HepG2 (cell line): ENCODE results near the gene SAP25. TPM values are rescaled to one million over a fixed set of nuclear protein-coding genes. Genes with fewer than 3 reads are reported as not detected.

Source experiments
- CBFB ChIP-seq: sonication (generic); formaldehyde crosslinking; IDR thresholded peaks from 2 replicates; pipeline ENCODE4 v1.4.0; 2020; ENCODE audit warnings: missing genetic modification reagents
- CEBPG ChIP-seq: IDR thresholded peaks from 2 replicates; pipeline ENCODE4 v1.6.1; 2016
- EEA1 ChIP-seq: sonication (generic); formaldehyde crosslinking; IDR thresholded peaks from 2 replicates; pipeline ENCODE4 v1.5.1; 2020; ENCODE audit warnings: mild to moderate bottlenecking, missing genetic modification reagents, borderline replicate concordance
- HCFC1 ChIP-seq: fragments of 150-350 bp; IDR thresholded peaks from 2 replicates; pipeline ENCODE4 v1.6.1; 2014; ENCODE audit warnings: low read depth, low read length
- IKZF1 ChIP-seq: fragments of 450-650 bp; IDR thresholded peaks from 2 replicates; pipeline ENCODE4 v1.7.1; 2016
- MATR3 ChIP-seq: sonication (generic); formaldehyde crosslinking; IDR thresholded peaks from 2 replicates; pipeline ENCODE4 v1.4.0; 2020; ENCODE audit warnings: missing genetic modification reagents
- MLLT10 ChIP-seq: sonication (generic); formaldehyde crosslinking; IDR thresholded peaks from 2 replicates; pipeline ENCODE4 v1.4.0; 2020; ENCODE audit warnings: missing genetic modification reagents
- NFE2L1 ChIP-seq: sonication (generic); formaldehyde crosslinking; IDR thresholded peaks from 2 replicates; pipeline ENCODE4 v1.4.0; 2020; ENCODE audit warnings: missing genetic modification reagents, mild to moderate bottlenecking, borderline replicate concordance
- NFIB ChIP-seq: sonication (generic); formaldehyde crosslinking; IDR thresholded peaks from 2 replicates; pipeline ENCODE4 v1.9.0; 2021; ENCODE audit warnings: missing genetic modification reagents, mild to moderate bottlenecking, borderline replicate concordance
- NFIC ChIP-seq: IDR thresholded peaks from 2 replicates; pipeline ENCODE4 v1.6.1; 2012; ENCODE audit warnings: mild to moderate bottlenecking, low read length, inconsistent platforms
- POLR2A ChIP-seq, 2 experiments: IDR thresholded peaks; 2 replicates each; pipeline ENCODE4 v1.6.1; 2011; ENCODE audit warnings: low read depth in 2 of 2, low read length in 2 of 2, mild to moderate bottlenecking in 1 of 2, moderate library complexity in 1 of 2; ENCODE audit not compliant: insufficient read depth in 1 of 2
- RBM22 ChIP-seq: fragments of 200-400 bp; formaldehyde crosslinking; optimal IDR thresholded peaks from 2 replicates; pipeline ENCODE3; 2017; ENCODE audit warnings: mild to moderate bottlenecking, low read length, moderate library complexity
- SIN3B ChIP-seq: fragments of 150-350 bp; IDR thresholded peaks from 2 replicates; pipeline ENCODE4 v1.6.1; 2014; ENCODE audit warnings: low read length
- TP53 ChIP-seq: sonication (generic); formaldehyde crosslinking; conservative IDR thresholded peaks from 2 replicates; pipeline ENCODE4 v1.4.0; 2020; ENCODE audit warnings: missing genetic modification reagents
- XBP1 ChIP-seq: sonication (generic); formaldehyde crosslinking; IDR thresholded peaks from 2 replicates; pipeline ENCODE4 v1.5.0; 2020; ENCODE audit warnings: missing genetic modification reagents
- YY1 ChIP-seq: IDR thresholded peaks from 2 replicates; pipeline ENCODE4 v1.6.1; 2011; ENCODE audit warnings: low read length, low read depth, moderate library complexity, mild to moderate bottlenecking; ENCODE audit not compliant: insufficient read depth, insufficient replicate concordance
- ZKSCAN1 ChIP-seq: fragments of 150-350 bp; IDR thresholded peaks from 2 replicates; pipeline ENCODE4 v1.6.1; 2014; ENCODE audit warnings: low read length
- ZNF12 ChIP-seq: sonication (generic); formaldehyde crosslinking; IDR thresholded peaks from 2 replicates; pipeline ENCODE4 v1.5.0; 2020; ENCODE audit warnings: missing genetic modification reagents
- ZNF331 ChIP-seq: sonication (generic); formaldehyde crosslinking; IDR thresholded peaks from 2 replicates; pipeline ENCODE4 v1.4.0; 2020; ENCODE audit warnings: missing genetic modification reagents
- ZNF441 ChIP-seq: sonication (generic); formaldehyde crosslinking; IDR thresholded peaks from 2 replicates; pipeline ENCODE4 v1.7.0; 2021; ENCODE audit warnings: missing genetic modification reagents, borderline replicate concordance
- ZNF772 ChIP-seq: sonication (generic); formaldehyde crosslinking; IDR thresholded peaks from 2 replicates; pipeline ENCODE4 v1.5.0; 2020; ENCODE audit warnings: mild to moderate bottlenecking, missing genetic modification reagents
- ZNF792 ChIP-seq: IDR thresholded peaks from 2 replicates; pipeline ENCODE4 v1.6.1; 2016
- polyA plus RNA-seq, 8 experiments: library from polyadenylated mRNA; depleted of rRNA in 3 of 8; stranded (reverse) in 7 of 8; unstranded in 1 of 8; fragments of >200 nt; fragmentation: Illumina TruSeq in 4 of 8; extraction: Trizol in 4 of 8; gene quantifications; 2 replicates each; pipeline versions ENCODE4 v1.2.1 to v1.2.3, GENCODE V29; 2011 to 2016; ENCODE audit warnings: low read depth in 4 of 8, missing spikeins in 1 of 8, mixed read lengths in 1 of 8; ENCODE audit not compliant: insufficient read depth in 1 of 8
- total RNA-seq, 5 experiments: library from RNA; depleted of rRNA; stranded (reverse); fragments of >200 nt; fragmentation: Illumina TruSeq; extraction: Trizol; gene quantifications; 2 replicates each; pipeline ENCODE4 v1.2.3, GENCODE V29; 2016; ENCODE audit warnings: low read depth in 1 of 5
- TF ChIP-seq, protein P1 (sequence below): sonication (generic); formaldehyde crosslinking; IDR thresholded peaks from 2 replicates; pipeline ENCODE4 v1.8.0; 2022; ENCODE audit warnings: mild to moderate bottlenecking, missing genetic modification reagents; ENCODE audit not compliant: insufficient replicate concordance
- TF ChIP-seq, protein P2 (sequence below): sonication (generic); formaldehyde crosslinking; conservative IDR thresholded peaks from 2 replicates; pipeline ENCODE4 v1.4.0; 2020; ENCODE audit warnings: missing genetic modification reagents
- TF ChIP-seq, protein P3 (sequence below): sonication (generic); formaldehyde crosslinking; IDR thresholded peaks from 2 replicates; pipeline ENCODE4 v1.8.0; 2022; ENCODE audit warnings: mild to moderate bottlenecking, missing genetic modification reagents, moderate library complexity
- TF ChIP-seq, protein P4 (sequence below): sonication (generic); formaldehyde crosslinking; IDR thresholded peaks from 2 replicates; pipeline ENCODE4 v1.8.1; 2022; ENCODE audit warnings: low read depth, mild to moderate bottlenecking, missing genetic modification reagents

Gene SAP25
- total and polyA plus RNA-seq, 2 of the 13 experiments (the other 11 are each of a cell fraction or from before 2014, with no cell fraction given), result 0.15 to 0.20 TPM

GRCh38 chr7:100568896-100569844 is 4.5 kb downstream of the SAP25 start (continued):
- TF ChIP-seq, protein P1, sequence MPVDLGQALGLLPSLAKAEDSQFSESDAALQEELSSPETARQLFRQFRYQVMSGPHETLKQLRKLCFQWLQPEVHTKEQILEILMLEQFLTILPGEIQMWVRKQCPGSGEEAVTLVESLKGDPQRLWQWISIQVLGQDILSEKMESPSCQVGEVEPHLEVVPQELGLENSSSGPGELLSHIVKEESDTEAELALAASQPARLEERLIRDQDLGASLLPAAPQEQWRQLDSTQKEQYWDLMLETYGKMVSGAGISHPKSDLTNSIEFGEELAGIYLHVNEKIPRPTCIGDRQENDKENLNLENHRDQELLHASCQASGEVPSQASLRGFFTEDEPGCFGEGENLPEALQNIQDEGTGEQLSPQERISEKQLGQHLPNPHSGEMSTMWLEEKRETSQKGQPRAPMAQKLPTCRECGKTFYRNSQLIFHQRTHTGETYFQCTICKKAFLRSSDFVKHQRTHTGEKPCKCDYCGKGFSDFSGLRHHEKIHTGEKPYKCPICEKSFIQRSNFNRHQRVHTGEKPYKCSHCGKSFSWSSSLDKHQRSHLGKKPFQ (CRISPR knock-in tag), result no peak
- TF ChIP-seq CBFB (no peak; the same call in 1 of the 2 replicates), SIN3B (no peak), TP53 (CRISPR knock-in tag) (0 out of 2 replicates have a peak, but pooled peaks have one; percentile 25), MATR3 (CRISPR knock-in tag) (no peak), IKZF1 (no peak), RBM22 (peak; percentile 99), NFIC (no peak), YY1 (peak; percentile 52), ZNF441 (CRISPR knock-in tag) (peak; percentile 87; the same call in 1 of the 2 replicates), NFIB (no peak), ZKSCAN1 (no peak), CEBPG (CRISPR knock-in tag) (peak; percentile 49), MLLT10 (CRISPR knock-in tag) (no peak), ZNF772 (CRISPR knock-in tag) (peak; percentile 95; the same call in 1 of the 2 replicates), EEA1 (no peak), ZNF12 (CRISPR knock-in tag) (0 out of 2 replicates have a peak, but pooled peaks have one; percentile 15), ZNF792 (CRISPR knock-in tag) (no peak), ZNF331 (CRISPR knock-in tag) (no peak; the same call in 1 of the 2 replicates), POLR2A (IDR thresholded peaks at IDR 0.05; ENCODE audit: insufficient read depth in 1 of 2, low read depth in 2 of 2, low read length in 2 of 2) (peak in 1 of 2 experiments; percentile 53; a peak in 2 of 4 replicates), HCFC1 (no peak), XBP1 (peak; percentile 26; the same call in 1 of the 2 replicates), NFE2L1 (CRISPR knock-in tag) (no peak)
- TF ChIP-seq, protein P2, sequence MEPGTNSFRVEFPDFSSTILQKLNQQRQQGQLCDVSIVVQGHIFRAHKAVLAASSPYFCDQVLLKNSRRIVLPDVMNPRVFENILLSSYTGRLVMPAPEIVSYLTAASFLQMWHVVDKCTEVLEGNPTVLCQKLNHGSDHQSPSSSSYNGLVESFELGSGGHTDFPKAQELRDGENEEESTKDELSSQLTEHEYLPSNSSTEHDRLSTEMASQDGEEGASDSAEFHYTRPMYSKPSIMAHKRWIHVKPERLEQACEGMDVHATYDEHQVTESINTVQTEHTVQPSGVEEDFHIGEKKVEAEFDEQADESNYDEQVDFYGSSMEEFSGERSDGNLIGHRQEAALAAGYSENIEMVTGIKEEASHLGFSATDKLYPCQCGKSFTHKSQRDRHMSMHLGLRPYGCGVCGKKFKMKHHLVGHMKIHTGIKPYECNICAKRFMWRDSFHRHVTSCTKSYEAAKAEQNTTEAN, result no peak; the same call in 1 of the 2 replicates
- TF ChIP-seq, protein P3, sequence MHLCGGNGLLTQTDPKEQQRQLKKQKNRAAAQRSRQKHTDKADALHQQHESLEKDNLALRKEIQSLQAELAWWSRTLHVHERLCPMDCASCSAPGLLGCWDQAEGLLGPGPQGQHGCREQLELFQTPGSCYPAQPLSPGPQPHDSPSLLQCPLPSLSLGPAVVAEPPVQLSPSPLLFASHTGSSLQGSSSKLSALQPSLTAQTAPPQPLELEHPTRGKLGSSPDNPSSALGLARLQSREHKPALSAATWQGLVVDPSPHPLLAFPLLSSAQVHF (CRISPR knock-in tag), result no peak
- TF ChIP-seq, protein P4, sequence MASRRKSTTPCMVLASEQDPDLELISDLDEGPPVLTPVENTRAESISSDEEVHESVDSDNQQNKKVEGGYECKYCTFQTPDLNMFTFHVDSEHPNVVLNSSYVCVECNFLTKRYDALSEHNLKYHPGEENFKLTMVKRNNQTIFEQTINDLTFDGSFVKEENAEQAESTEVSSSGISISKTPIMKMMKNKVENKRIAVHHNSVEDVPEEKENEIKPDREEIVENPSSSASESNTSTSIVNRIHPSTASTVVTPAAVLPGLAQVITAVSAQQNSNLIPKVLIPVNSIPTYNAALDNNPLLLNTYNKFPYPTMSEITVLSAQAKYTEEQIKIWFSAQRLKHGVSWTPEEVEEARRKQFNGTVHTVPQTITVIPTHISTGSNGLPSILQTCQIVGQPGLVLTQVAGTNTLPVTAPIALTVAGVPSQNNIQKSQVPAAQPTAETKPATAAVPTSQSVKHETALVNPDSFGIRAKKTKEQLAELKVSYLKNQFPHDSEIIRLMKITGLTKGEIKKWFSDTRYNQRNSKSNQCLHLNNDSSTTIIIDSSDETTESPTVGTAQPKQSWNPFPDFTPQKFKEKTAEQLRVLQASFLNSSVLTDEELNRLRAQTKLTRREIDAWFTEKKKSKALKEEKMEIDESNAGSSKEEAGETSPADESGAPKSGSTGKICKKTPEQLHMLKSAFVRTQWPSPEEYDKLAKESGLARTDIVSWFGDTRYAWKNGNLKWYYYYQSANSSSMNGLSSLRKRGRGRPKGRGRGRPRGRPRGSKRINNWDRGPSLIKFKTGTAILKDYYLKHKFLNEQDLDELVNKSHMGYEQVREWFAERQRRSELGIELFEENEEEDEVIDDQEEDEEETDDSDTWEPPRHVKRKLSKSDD (CRISPR knock-in tag), result peak; percentile 90; the same call in 1 of the 2 replicates
